ENCODE data around the gene ADGRV1.
A peak's percentile ranks its signal among the peaks of the same experiment; 100 is the strongest.

The ADGRV1 gene

GRCh38 chr5:91092859-91093783, 534.5 kb downstream of the ADGRV1 start:
- DNase-seq, result no peak

GRCh38 chr5:91095313-91095712, 536.7 kb downstream of the ADGRV1 start:
- no peak for DNase-seq

GRCh38 chr5:91095786-91096385, 537.3 kb downstream of the ADGRV1 start:
- DNase-seq, result no peak

GRCh38 chr5:91098541-91098940, 539.9 kb downstream of the ADGRV1 start:
- DNase-seq, result no peak

GRCh38 chr5:91101600-91102379, 543.2 kb downstream of the ADGRV1 start:
- peak; percentile 11 to 45 for DNase-seq

GRCh38 chr5:91103353-91104061, 544.9 kb downstream of the ADGRV1 start:
- no peak for DNase-seq

- no peak for DNase-seq
Measured at GRCh38 chr5:91104062-91104448, 545.5 kb downstream of the ADGRV1 start.

GRCh38 chr5:91106842-91107511, 548.4 kb downstream of the ADGRV1 start:
- DNase-seq, result no peak

GRCh38 chr5:91109634-91110033, 551.0 kb downstream of the ADGRV1 start:
- DNase-seq, result no peak

- no peak for DNase-seq
Measured at GRCh38 chr5:91110686-91111085, 552.1 kb downstream of the ADGRV1 start.

GRCh38 chr5:91111473-91112238, 553.1 kb downstream of the ADGRV1 start:
- DNase-seq, result no peak

GRCh38 chr5:91114658-91115057, 556.1 kb downstream of the ADGRV1 start:
- DNase-seq, result no peak

- no peak for DNase-seq
Measured at GRCh38 chr5:91118354-91118753, 559.8 kb downstream of the ADGRV1 start.

- no peak for DNase-seq
Measured at GRCh38 chr5:91118796-91119195, 560.2 kb downstream of the ADGRV1 start.

- DNase-seq, result no peak
Measured at GRCh38 chr5:91119217-91119616, 560.6 kb downstream of the ADGRV1 start.

- no peak for DNase-seq
Measured at GRCh38 chr5:91119981-91120850, 561.6 kb downstream of the ADGRV1 start.

- no peak for DNase-seq
Measured at GRCh38 chr5:91121347-91121993, 562.9 kb downstream of the ADGRV1 start.

- no peak for DNase-seq
Measured at GRCh38 chr5:91122651-91123050, 564.1 kb downstream of the ADGRV1 start.

GRCh38 chr5:91123291-91123690, 564.7 kb downstream of the ADGRV1 start:
- no peak for DNase-seq

- no peak for DNase-seq
Measured at GRCh38 chr5:91123901-91124300, 565.3 kb downstream of the ADGRV1 start.
